GM21447 (cell line): ENCODE measurements around the gene AIG1.
"Not testable (repeated sequence)": the region's sequence is repeated elsewhere in the genome, so short reads cannot be mapped to it uniquely, and the experiment has no call there.

ENCODE experiments used
- ATAC-seq: cut with Tn5 transposase; IDR thresholded peaks from one replicate; pipeline ENCODE4 v1.9.1; 2021; ENCODE audit not compliant: unreplicated experiment

Gene AIG1

GRCh38 chr6:143125864-143126573 is 65.3 kb downstream of the AIG1 start:
- no peak for ATAC-seq

- no peak for ATAC-seq
These were observed 65.9 kb downstream of the AIG1 start for GRCh38 chr6:143126574-143126941.

- ATAC-seq: no peak
These were observed 67.4 kb downstream of the AIG1 start for GRCh38 chr6:143127941-143128680.

GRCh38 chr6:143128681-143129015 is 68.0 kb downstream of the AIG1 start:
- no peak for ATAC-seq

GRCh38 chr6:143130928-143131327 is 70.2 kb downstream of the AIG1 start:
- no peak for ATAC-seq

- no peak for ATAC-seq
These were observed 74.6 kb downstream of the AIG1 start for GRCh38 chr6:143135325-143135724.

GRCh38 chr6:143135797-143136561 is 75.3 kb downstream of the AIG1 start:
- no peak for ATAC-seq

- no peak for ATAC-seq
These were observed 76.0 kb downstream of the AIG1 start for GRCh38 chr6:143136647-143137046.

- no peak for ATAC-seq
These were observed 78.6 kb downstream of the AIG1 start for GRCh38 chr6:143139239-143139784.

- ATAC-seq: not testable (repeated sequence)
These were observed 79.2 kb downstream of the AIG1 start for GRCh38 chr6:143139884-143140283.

GRCh38 chr6:143140767-143141166 is 80.1 kb downstream of the AIG1 start:
- ATAC-seq: no peak

- no peak for ATAC-seq
These were observed 80.8 kb downstream of the AIG1 start for GRCh38 chr6:143141442-143141841.

- peak; percentile 43 for ATAC-seq
These were observed 85.6 kb downstream of the AIG1 start for GRCh38 chr6:143146186-143146851.

GRCh38 chr6:143149771-143150170 is 89.1 kb downstream of the AIG1 start:
- ATAC-seq: no peak

- ATAC-seq: no peak
These were observed 89.6 kb downstream of the AIG1 start for GRCh38 chr6:143150281-143150680.

GRCh38 chr6:143151381-143151780 is 90.7 kb downstream of the AIG1 start:
- no peak for ATAC-seq

- no peak for ATAC-seq
These were observed 95.0 kb downstream of the AIG1 start for GRCh38 chr6:143155681-143156080.

GRCh38 chr6:143157131-143157530 is 96.4 kb downstream of the AIG1 start:
- ATAC-seq: no peak

- no peak for ATAC-seq
These were observed 97.5 kb downstream of the AIG1 start for GRCh38 chr6:143158113-143158581.

GRCh38 chr6:143159001-143159400 is 98.3 kb downstream of the AIG1 start:
- no peak for ATAC-seq

GRCh38 chr6:143160015-143160414 is 99.3 kb downstream of the AIG1 start:
- ATAC-seq: no peak
